Measurements from ENCODE around the gene ADAMTS18. TPM values are rescaled to one million over a fixed set of nuclear protein-coding genes. Genes with fewer than 3 reads are reported as not detected.

The ADAMTS18 gene
- total and polyA plus RNA-seq, 2 donors (not counting 1 experiment from before 2014, with no cell fraction given): not detected

DNA sequence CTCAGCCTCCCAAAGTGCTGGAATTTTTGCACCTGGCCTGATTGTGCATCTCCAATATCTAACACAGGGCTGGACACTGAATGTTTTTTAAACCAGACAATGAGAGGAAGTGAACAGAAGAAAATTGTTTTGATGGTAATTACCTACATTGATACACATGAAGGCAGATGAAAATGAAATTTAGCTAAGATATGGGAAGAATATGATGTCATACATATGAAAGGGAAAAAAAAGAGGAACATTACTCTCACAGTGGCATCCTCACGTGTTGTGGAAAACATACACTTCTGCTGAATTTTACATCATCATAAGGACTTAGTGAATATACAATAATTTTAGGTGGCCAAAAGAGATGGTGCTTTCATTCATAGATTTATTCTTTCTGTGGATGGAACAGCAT lies 124.0 kb downstream of the ADAMTS18 start:
- Histone ChIP-seq H3K79me2 (ENCODE audit: control insufficient read depth, insufficient read depth, low read length) (no peaks in the 10 kb centered on the region), H2AFZ (ENCODE audit: low read length) (no peak overlapping the region), H3K36me3 (ENCODE audit: control insufficient read depth, insufficient read depth, low read length) (no peaks in the 10 kb centered on the region), H3K9me3 (ENCODE audit: control insufficient read depth, insufficient read depth, low read depth, low read length) (no peaks in the 10 kb centered on the region), H3K4me1 (ENCODE audit: control insufficient read depth, extremely low read depth, insufficient read depth, low read length) (no peaks in the 10 kb centered on the region), H3K4me3 (replicated peaks in 1 of 4; ENCODE audit: control extremely low read depth in 1 of 4, insufficient read depth in 1 of 4, low read depth in 3 of 4, low read length in 4 of 4) (no peak overlapping the region), H3K27ac (ENCODE audit: insufficient read depth, low read length) (no peak overlapping the region), H3K27me3 (ENCODE audit: control insufficient read depth, insufficient read depth, low read length) (no peaks in the 10 kb centered on the region), H3K9ac (ENCODE audit: insufficient read depth, low read length) (no peak overlapping the region), H4K20me1 (ENCODE audit: control insufficient read depth, extremely low read depth, insufficient read depth, low read length) (no peaks in the 10 kb centered on the region), H3K4me2 (ENCODE audit: extremely low read depth, insufficient read depth, low read length) (no peak overlapping the region)
- DNase-seq (ENCODE audit: low read depth in 2 of 2): no peak
- TF ChIP-seq EZH2 (IDR thresholded peaks at IDR 0.05; ENCODE audit: low read length, missing control alignments): no peak
- TF ChIP-seq, protein P1, sequence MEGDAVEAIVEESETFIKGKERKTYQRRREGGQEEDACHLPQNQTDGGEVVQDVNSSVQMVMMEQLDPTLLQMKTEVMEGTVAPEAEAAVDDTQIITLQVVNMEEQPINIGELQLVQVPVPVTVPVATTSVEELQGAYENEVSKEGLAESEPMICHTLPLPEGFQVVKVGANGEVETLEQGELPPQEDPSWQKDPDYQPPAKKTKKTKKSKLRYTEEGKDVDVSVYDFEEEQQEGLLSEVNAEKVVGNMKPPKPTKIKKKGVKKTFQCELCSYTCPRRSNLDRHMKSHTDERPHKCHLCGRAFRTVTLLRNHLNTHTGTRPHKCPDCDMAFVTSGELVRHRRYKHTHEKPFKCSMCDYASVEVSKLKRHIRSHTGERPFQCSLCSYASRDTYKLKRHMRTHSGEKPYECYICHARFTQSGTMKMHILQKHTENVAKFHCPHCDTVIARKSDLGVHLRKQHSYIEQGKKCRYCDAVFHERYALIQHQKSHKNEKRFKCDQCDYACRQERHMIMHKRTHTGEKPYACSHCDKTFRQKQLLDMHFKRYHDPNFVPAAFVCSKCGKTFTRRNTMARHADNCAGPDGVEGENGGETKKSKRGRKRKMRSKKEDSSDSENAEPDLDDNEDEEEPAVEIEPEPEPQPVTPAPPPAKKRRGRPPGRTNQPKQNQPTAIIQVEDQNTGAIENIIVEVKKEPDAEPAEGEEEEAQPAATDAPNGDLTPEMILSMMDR (conservative IDR thresholded peaks at IDR 0.05 in 1 of 2, IDR thresholded peaks at IDR 0.05 in 1 of 2; ENCODE audit: low read depth in 1 of 2, low read length in 2 of 2): no peak

DNA sequence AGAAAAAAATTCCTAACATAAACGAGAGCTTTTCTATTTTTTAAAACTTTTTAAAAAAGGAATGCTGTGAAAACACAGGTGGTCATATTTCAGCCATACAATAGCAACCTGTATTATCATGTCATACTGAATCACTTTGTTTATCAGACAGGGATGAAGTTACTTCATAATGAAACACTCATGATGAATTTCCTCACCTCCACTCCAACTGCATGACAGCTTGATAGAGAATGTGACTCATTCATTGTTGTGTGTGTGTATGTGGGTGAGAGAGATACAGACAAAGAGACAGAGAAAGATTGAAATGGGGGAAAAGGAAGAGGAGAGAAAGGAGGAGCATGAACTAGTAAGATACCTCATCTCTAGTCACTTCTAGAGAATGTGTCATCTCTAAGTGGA lies 126.7 kb downstream of the ADAMTS18 start:
- Histone ChIP-seq H3K4me2 (ENCODE audit: extremely low read depth, insufficient read depth, low read length) (no peak overlapping the region), H3K9me3 (ENCODE audit: control insufficient read depth, insufficient read depth, low read depth, low read length) (no peaks in the 10 kb centered on the region), H3K27ac (ENCODE audit: insufficient read depth, low read length) (no peak overlapping the region), H2AFZ (ENCODE audit: low read length) (no peak overlapping the region), H3K36me3 (ENCODE audit: control insufficient read depth, insufficient read depth, low read length) (no peaks in the 10 kb centered on the region), H3K4me1 (ENCODE audit: control insufficient read depth, extremely low read depth, insufficient read depth, low read length) (no peaks in the 10 kb centered on the region), H3K27me3 (ENCODE audit: control insufficient read depth, insufficient read depth, low read length) (no peaks in the 10 kb centered on the region), H3K4me3 (replicated peaks in 1 of 4; ENCODE audit: control extremely low read depth in 1 of 4, insufficient read depth in 1 of 4, low read depth in 3 of 4, low read length in 4 of 4) (no peak overlapping the region), H4K20me1 (ENCODE audit: control insufficient read depth, extremely low read depth, insufficient read depth, low read length) (no peaks in the 10 kb centered on the region), H3K79me2 (ENCODE audit: control insufficient read depth, insufficient read depth, low read length) (no peaks in the 10 kb centered on the region), H3K9ac (ENCODE audit: insufficient read depth, low read length) (no peak overlapping the region)
- peak; percentile 21 to 90 for DNase-seq (ENCODE audit: low read depth in 2 of 2)
- TF ChIP-seq, protein P1 (conservative IDR thresholded peaks at IDR 0.05 in 1 of 2, IDR thresholded peaks at IDR 0.05 in 1 of 2; ENCODE audit: low read depth in 1 of 2, low read length in 2 of 2): no peak
- TF ChIP-seq EZH2 (IDR thresholded peaks at IDR 0.05; ENCODE audit: low read length, missing control alignments): no peak

DNA sequence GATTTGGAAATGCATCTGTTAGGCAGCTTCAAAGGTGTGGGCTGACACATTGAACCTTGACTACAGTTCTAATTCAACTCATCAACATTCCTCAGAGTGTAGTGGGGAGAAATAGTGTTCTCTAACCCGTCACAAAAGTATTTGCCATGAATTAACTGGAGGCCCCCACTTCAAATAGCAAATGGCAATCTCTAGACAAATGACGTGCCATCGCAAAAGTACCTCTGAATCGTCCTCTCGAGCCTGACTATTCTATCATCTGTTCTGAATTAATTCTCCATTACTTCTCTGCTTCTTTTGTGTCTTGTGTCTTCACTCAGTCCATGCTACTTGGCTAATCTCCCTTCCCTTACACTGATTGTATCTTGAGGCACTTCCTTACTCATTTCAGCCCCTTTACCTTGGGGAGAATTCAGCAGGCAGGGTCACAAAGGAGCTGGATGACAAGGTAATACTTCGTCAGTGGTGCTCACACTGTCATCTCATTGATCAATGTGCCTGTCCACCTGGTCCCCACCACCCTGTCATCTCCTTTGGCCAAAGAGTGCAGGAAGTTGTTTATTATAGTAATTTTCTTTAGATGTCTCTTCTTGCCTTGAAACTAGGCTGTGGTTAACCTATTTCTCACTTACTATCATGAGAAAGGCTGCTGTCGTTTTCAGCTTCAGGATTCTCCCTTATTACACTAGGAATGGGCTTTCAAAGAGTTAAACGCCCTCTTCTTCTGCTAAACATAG lies 127.2 kb downstream of the ADAMTS18 start:
- no peaks in the 10 kb centered on the region for H4K20me1 ChIP-seq (ENCODE audit: control insufficient read depth, extremely low read depth, insufficient read depth, low read length)
- H3K36me3 ChIP-seq (ENCODE audit: control insufficient read depth, insufficient read depth, low read length): no peaks in the 10 kb centered on the region
- H3K9me3 ChIP-seq (ENCODE audit: control insufficient read depth, insufficient read depth, low read depth, low read length): no peaks in the 10 kb centered on the region
- no peak overlapping the region for H3K27ac ChIP-seq (ENCODE audit: insufficient read depth, low read length)
- no peak overlapping the region for H3K4me2 ChIP-seq (ENCODE audit: extremely low read depth, insufficient read depth, low read length)
- H3K9ac ChIP-seq (ENCODE audit: insufficient read depth, low read length): no peak overlapping the region
- H3K4me1 ChIP-seq (ENCODE audit: control insufficient read depth, extremely low read depth, insufficient read depth, low read length): no peaks in the 10 kb centered on the region
- H2AFZ ChIP-seq (ENCODE audit: low read length): no peak overlapping the region
- DNase-seq (ENCODE audit: low read depth in 2 of 2): peak in 1 of 2 donors; percentile 6
- TF ChIP-seq, protein P1 (conservative IDR thresholded peaks at IDR 0.05 in 1 of 2, IDR thresholded peaks at IDR 0.05 in 1 of 2; ENCODE audit: low read depth in 1 of 2, low read length in 2 of 2): no peak
- no peak for TF ChIP-seq EZH2 (IDR thresholded peaks at IDR 0.05; ENCODE audit: low read length, missing control alignments)
- no peaks in the 10 kb centered on the region for H3K27me3 ChIP-seq (ENCODE audit: control insufficient read depth, insufficient read depth, low read length)
- no peak overlapping the region for H3K4me3 ChIP-seq (replicated peaks in 1 of 4; ENCODE audit: control extremely low read depth in 1 of 4, insufficient read depth in 1 of 4, low read depth in 3 of 4, low read length in 4 of 4)
- no peaks in the 10 kb centered on the region for H3K79me2 ChIP-seq (ENCODE audit: control insufficient read depth, insufficient read depth, low read length)
